ENCODE measurements around the gene NSMCE4A.
"Not testable (repeated sequence)": the region's sequence is repeated elsewhere in the genome, so short reads cannot be mapped to it uniquely, and the experiment has no call there.

Gene NSMCE4A

DNA sequence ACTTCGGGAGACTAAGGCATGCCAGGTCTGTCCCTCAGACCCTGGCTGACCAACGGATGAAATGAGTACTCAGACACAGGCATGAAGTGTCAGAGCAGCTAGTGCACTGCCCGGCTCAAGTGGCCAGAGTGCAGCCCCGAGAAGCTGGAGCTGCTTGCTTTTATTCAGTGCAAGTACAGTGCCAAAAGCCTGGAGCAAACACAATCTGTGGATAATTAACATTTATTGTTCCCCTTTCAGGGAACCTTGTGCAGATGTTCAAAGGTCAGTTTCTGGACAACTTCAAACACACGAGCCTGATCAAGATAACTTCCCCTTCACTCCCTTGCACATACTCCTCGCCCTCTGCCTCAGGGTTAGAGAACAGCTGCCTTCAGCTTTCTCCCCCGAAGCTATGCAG lies 39.3 kb downstream of the NSMCE4A start:
- no peak for DNase-seq

DNA sequence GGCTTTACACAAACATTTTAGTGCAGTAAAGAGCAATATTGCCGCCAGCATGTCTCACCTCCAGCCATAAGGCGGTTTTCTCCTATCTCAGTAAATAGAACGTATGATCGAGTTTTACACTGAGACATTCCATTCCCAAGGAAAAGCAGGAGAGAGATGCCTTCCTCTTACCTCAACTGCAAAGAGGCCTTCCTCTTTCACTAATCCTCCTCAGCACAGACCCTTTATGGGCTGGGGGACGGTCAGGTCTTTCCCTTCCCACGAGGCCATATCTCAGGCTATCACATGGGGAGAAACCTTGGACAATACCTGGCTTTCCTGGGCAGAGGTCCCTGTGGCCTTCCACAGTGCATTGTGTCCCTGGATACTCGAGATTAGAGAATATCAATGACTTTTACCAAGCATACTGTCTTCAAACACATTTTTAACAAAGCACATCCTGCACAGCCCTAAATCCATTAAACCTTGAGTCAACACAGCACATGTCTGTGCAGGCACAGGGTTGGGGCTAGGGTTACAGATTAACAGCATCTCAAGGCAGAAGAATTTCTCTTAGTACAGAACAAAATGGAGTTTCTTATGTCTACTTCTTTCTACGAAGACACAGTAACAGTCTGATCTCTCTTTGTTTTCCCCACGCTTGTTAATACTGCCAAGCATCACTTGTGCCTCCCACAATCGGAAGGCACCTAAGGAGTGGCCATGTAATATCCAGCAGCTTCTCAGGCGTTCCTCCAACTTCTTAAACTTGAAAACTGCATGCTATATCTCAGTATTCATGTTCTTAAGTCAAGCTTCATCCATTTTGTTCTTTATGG lies 44.5 kb downstream of the NSMCE4A start:
- not testable (repeated sequence) for DNase-seq

DNA sequence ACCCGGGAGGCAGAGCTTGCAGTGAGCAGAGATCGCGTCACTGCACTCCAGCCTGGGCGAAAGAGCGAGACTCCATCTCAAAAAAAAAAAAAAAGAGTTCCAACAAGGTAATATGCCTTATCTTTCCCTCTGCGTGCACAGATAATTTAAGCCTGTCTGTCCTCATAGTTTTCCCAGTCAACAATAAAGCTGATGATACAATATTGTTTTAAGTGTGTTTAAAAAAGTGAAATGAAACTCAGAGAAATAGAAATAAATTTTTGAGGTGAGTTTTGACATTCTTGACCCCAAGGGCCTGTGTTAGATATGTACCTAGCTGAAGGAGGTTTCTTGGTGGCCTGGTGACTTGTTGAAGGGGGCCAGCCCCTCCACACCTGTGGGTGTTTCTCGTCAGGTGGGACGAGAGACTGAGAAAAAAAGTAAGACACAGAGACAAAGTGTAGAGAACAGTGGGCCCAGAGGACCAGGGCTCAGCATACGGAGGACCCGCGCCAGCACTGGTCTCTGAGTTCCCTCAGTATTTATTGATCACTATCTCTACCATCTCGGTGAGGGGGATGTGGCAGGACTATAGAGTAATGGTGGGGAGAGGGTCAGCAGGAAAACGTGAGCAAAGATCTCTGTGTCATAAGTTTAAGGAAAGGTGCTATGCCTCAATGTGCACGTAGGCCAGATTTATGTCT lies 45.3 kb downstream of the NSMCE4A start:
- not testable (repeated sequence) for DNase-seq

DNA sequence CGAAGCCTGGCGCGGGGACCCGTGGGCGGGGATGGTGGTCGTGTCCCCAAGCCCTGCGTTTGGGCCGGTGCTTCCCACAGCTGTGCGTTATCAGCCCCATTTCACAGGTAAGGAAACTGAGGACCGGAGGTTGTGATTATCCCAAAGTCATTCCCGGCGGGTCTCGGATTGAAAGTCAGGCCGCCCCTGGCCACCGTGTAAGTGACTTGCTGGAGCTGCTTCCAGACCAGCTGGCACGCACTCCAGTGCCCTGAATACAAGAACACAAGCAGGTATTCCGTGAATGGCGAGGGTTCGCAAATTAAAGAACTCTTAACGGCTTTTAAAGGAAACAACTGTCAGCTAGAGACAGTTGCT lies 46.5 kb downstream of the NSMCE4A start:
- no peak for DNase-seq

DNA sequence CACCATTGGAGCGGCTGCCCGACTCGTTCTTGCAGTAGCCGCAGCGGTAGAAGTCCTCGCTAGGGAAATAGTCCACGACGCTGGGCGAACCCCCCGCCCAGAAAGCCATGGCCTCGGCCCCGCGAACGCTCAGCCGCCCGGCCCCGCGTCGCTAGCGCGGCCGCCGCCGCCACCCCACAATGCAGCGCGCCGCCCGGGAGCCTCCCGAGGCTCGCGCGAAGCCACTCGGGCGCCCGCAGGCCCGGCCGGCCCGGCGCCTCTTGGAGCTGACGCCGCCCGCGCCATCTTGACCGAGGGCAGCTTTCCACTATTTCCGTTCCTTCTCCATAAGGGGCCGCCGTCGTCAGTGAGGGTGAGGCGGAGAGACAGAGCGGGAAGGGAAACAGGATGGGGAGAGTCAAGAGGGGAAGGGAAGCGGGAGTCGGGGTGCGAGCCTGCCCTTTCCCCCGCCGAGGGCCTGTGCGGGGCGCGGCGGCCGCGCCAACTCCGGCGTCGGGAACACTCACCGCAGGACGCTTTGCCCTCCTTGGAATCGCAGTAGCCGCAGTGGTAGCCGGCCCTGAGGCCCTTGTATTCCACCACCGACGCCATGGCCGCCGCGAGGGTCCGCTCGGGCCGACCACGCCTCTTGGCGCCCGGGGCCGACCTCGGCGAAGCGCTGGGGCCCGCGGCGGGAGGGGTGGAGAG lies 47.0 kb downstream of the NSMCE4A start, which contains the start of gene ATE1:
Gene ATE1, minus strand, starts transcription at position 191 of the 687 bp plus-strand sequence. Its CDS starts 82 bp downstream, at position 109.
- peak; percentile 73 for DNase-seq

DNA sequence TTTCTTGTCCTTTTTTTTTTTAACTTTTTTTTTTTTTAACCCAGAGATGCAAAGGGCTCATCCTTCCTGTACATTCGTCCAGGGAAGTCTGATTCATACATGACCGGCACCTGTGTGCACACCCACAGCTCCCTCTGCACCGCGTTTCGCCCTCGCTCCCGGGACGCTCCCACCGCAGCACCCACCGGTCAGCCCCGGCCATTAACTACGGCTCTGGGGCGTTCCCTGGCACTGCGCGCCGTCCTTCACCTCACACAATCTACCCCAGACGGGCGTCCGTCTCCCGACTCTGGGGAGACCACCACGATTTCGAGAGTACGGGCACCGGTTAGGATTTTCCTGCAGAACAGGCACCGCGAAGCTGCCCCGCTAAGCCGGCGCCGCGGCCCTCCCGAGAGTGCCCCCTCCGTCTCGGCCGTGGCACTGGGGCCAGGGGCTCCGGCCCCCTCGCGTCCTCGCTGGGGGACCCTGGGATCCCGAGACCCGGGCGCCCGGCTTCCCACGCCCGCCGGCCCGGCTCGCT lies 47.6 kb downstream of the NSMCE4A start:
- DNase-seq: peak; percentile 17

DNA sequence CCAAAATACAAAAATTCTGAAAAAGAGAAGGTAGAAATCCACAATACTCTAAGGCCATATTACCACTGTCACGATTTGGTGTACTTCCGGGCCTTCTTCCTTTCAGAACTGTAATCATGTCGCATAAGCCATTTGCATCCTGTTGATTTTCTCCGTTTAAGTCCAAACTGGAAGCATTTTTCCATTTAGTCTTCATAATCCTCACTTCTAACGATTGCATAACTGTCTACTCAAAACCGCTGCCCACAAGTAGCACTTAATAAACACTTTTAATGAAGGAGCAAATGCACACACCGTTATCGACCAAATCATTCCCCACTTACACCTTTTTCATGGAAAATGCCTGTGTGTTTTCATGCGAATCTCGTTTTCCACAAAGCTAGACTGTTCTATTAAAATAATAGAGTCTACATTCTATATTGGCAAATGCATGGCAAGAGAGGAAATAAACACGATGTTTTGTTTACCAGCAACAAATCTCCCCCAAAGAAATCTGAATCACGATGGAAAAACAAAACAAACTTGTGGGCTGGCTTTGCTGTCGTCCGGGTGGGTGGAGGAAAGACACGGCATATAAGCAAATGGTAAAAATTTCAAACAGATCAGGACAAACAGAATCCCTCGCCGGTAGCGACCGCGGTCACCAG lies 48.2 kb downstream of the NSMCE4A start:
- no peak for DNase-seq

DNA sequence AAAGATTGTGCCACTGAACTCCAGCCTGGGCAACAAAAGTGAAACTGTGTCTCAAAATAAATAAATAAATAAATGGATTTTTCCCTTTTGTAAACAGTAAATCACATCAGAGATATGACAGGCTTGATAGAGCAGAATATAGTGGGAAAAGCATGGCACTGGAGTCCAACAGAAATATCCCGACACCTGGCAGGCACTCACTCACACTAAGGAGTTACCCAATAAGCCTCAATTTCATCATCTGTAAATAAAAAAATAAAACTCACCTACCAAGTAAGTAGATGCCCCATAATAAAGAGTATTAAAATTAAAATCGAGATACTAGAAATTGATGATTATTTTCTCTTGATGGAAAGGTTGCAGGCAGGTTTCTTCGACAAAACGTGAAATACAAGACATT lies 48.9 kb downstream of the NSMCE4A start:
- DNase-seq: no peak

DNA sequence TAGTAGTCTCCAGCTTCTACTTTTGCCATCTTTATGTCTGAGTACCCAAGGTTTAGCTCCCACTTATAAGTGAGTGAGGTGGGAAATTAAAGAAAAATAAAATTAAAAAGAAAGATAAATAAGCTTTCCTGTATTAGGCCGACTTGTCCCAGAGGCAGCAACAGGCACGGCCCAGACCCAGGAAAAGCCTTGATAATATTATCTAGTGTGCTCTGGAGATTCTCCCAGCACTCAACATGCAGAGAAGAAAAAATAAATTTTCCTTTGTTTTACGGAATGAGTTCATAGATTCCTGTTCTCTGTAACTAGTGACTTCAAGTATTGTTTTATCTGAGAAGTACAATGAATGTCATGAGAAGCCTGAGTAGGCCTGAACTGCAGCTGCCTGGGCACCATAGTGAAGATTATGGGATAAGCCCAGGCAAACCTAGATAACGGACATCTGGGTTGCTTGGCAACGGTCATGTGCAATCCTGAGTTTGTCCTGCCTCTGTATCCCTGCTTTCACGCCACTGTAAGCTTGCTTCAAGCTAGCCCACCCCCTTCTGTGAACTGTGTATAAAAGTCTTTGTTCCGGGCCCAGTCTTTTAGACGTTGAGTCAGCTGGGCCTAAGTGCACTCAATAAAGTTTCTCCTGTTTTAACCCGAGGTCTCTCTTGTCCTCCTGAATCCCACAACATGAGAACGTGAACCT lies 53.6 kb downstream of the NSMCE4A start:
- no peak for DNase-seq

DNA sequence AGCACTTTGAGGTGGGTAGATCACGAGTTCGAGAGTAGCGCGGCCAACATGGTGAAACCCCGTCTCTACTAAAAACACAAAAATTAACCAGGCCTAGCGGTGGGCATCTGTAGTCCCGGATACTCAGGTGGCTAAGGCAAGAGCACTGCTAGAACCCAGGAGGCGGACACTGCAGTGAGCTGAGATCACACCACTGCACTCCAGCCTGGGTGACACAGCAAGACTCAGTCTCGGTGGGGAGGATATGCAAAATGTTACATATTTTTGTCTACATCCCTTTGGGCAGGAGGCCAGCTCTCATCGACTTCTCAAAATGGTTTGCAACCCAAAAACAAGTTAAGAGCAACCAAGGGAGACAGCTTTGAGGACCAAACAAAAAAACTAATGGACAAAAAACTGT lies 55.4 kb downstream of the NSMCE4A start:
- DNase-seq: no peak

DNA sequence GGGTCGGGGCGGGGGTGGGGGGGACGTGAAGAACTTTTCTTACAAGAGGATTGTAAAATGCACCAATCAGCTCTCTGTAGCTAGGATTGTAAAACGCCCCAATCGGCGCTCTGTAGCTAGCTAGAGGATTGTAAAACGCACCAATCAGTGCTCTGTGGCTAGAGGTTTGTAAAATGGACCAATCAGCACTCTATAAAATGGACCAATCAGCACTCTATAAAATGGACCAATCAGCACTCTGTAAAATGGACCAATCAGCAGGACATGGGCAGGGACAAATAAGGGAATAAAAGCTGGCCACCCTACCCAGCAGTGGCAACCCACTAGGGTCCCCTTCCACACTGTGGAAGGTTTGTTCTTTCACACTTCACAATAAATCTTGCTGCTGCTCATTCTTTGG lies 56.2 kb downstream of the NSMCE4A start:
- DNase-seq: not testable (repeated sequence)

DNA sequence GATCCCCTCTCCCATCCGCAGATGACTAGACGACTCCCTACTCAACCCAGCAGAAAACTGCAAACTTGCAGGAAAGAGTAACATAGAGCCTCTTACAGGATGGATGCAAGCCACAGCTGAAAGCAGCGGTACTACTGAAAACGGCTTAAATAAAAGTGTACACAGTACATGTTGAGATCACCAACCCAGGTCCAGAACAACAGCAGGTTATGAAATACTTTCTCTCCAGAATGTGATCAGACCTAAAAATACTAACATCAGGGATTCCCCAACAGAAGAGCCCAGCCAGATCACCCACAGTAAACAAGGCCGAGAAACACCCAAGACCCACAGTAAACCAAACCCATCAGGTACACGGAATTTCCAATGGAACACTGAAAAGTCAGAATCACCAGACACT lies 60.4 kb downstream of the NSMCE4A start:
- no peak for DNase-seq

DNA sequence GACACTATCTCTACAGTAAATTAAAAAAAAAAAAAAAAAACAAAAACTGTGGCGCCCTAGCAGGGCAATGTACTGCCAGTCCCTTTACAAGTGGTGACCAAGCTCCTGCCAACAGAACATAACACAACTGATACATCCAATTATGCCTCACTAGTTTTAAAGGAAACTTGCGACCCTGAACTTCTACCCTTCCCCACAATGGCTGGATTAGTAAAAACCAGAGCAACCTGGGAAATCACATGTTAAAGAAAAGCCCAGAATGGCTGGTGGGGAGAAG lies 63.7 kb downstream of the NSMCE4A start:
- DNase-seq: no peak

DNA sequence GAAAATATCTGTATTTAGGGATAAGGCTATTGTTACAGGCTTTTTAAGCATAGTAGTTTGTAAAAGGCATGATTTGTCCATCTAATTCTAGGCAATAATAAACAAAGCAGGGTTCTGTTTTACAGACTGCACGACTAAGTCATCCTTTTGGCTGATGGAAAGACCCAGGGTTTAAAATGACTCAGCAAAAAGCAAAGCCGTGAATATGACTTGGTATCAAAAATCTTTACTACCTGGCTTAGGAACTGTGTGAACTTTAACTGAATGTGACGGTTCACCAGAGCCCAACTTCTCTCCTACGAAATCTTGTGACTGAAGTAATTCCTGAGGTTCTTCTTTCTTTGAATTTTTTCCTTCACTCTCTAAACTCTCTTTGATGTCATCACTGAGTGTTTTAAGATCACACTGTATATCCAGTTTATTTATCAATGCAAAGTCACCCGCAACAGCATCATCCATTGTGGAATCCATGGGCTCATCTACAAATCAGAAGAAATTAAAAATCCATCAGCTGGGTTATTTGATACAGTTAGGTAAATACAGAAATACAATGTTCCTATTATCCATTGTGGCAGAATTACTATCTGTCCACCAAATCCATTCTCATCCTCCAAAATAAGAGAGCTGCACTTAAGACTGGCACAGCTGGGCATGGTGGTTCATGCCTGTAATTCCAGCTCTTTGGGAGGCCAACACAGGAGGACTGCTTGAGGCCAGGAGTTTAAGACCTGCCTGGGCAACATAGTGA lies 64.2 kb downstream of the NSMCE4A start:
- no peak for DNase-seq

Data from activated gamma-delta T cell treated with Interleukin-2 at 50 U/mL for 16 hours (primary cell).